HEK293 (cell line): Measurements from ENCODE around the gene MIEN1.

Source experiments
- CTCF ChIA-PET: fragments of 350-600 bp; formaldehyde crosslinking; extraction: SDS; loops from one replicate; lab custom pipeline; 2021; ENCODE audit warnings: antibody characterized with exemption; lab: Yijun Ruan, JAX
- POLR2A ChIA-PET: fragments of 300-600 bp; formaldehyde crosslinking; extraction: SDS; loops from one replicate; lab custom pipeline; 2020; ENCODE audit warnings: antibody characterized with exemption, inconsistent platforms; lab: Yijun Ruan, JAX
- H3K27ac ChIP-seq: fragments of 200-500 bp; sonication (Bioruptor generic); 2 replicates; pipeline ENCODE4 v1.5.1; 2014; ENCODE audit warnings: low read depth, low read length, control low read depth, inconsistent platforms; ENCODE audit errors: extremely low read depth
- H3K36me3 ChIP-seq, 2 experiments: fragments of 200-500 bp in 1 of 2; sonication (Bioruptor generic) in 1 of 2; 1 replicate in 1 of 2; 2 replicates in 1 of 2; pipeline ENCODE4 v1.5.1; 2014 to 2017; ENCODE audit warnings: inconsistent platforms in 2 of 2, low read length in 2 of 2; ENCODE audit not compliant: control insufficient read depth in 2 of 2, insufficient read depth in 1 of 2
- H3K4me1 ChIP-seq: fragments of 200-500 bp; sonication (Bioruptor generic); 2 replicates; pipeline ENCODE4 v1.5.1; 2014; ENCODE audit warnings: mild to moderate bottlenecking, low read length, inconsistent platforms; ENCODE audit not compliant: control insufficient read depth, insufficient read depth
- H3K4me3 ChIP-seq: 2 replicates; pipeline ENCODE4 v1.5.1; 2011; ENCODE audit warnings: low read depth, mild to moderate bottlenecking, control low read depth, low read length, moderate library complexity
- H3K9me3 ChIP-seq: fragments of 200-500 bp; sonication (Bioruptor generic); 2 replicates; pipeline ENCODE4 v1.5.1; 2014; ENCODE audit warnings: low read depth, low read length, inconsistent platforms; ENCODE audit not compliant: control insufficient read depth, insufficient read depth
- GFI1B ChIP-seq: fragments of 450-650 bp; formaldehyde crosslinking; IDR thresholded peaks from 2 replicates; pipeline ENCODE4 v1.5.1; 2016; ENCODE audit warnings: missing biosample characterization, missing genetic modification characterization
- GLIS2 ChIP-seq: fragments of 450-650 bp; formaldehyde crosslinking; IDR thresholded peaks from 2 replicates; pipeline ENCODE4 v1.5.1; 2016; ENCODE audit warnings: missing biosample characterization, missing genetic modification characterization
- HOXA7 ChIP-seq: sonication (generic); formaldehyde crosslinking; IDR thresholded peaks from 2 replicates; pipeline ENCODE4 v1.8.1; 2022; ENCODE audit warnings: missing genetic modification reagents, borderline replicate concordance
- KLF16 ChIP-seq: fragments of 450-650 bp; formaldehyde crosslinking; IDR thresholded peaks from 2 replicates; pipeline ENCODE4 v1.5.1; 2017; ENCODE audit warnings: missing biosample characterization, missing genetic modification characterization
- SP2 ChIP-seq: fragments of 450-650 bp; formaldehyde crosslinking; IDR thresholded peaks from 2 replicates; pipeline ENCODE4 v1.5.1; 2016; ENCODE audit warnings: missing biosample characterization, missing genetic modification characterization
- SP3 ChIP-seq: fragments of 450-650 bp; formaldehyde crosslinking; IDR thresholded peaks from 2 replicates; pipeline ENCODE4 v1.5.1; 2016; ENCODE audit warnings: missing biosample characterization, missing genetic modification characterization
- ZBTB20 ChIP-seq: fragments of 450-650 bp; formaldehyde crosslinking; IDR thresholded peaks from 2 replicates; pipeline ENCODE4 v1.5.1; 2016; ENCODE audit warnings: missing biosample characterization, missing genetic modification characterization
- ZNF16 ChIP-seq: fragments of 450-650 bp; formaldehyde crosslinking; IDR thresholded peaks from 2 replicates; pipeline ENCODE4 v1.5.1; 2016; ENCODE audit warnings: low read depth, missing biosample characterization, missing genetic modification characterization
- ZNF169 ChIP-seq: fragments of 450-650 bp; formaldehyde crosslinking; IDR thresholded peaks from 2 replicates; pipeline ENCODE4 v1.5.1; 2016; ENCODE audit warnings: missing biosample characterization, missing genetic modification characterization
- ZNF26 ChIP-seq: fragments of 450-650 bp; formaldehyde crosslinking; IDR thresholded peaks from 2 replicates; pipeline ENCODE4 v1.5.1; 2016; ENCODE audit warnings: missing biosample characterization, missing genetic modification characterization
- ZNF335 ChIP-seq: fragments of 450-650 bp; formaldehyde crosslinking; conservative IDR thresholded peaks from 2 replicates; pipeline ENCODE4 v1.5.1; 2016; ENCODE audit warnings: missing biosample characterization, missing genetic modification characterization
- ZNF426 ChIP-seq: fragments of 450-650 bp; formaldehyde crosslinking; IDR thresholded peaks from 2 replicates; pipeline ENCODE4 v1.5.1; 2017; ENCODE audit warnings: missing biosample characterization, missing genetic modification characterization, mild to moderate bottlenecking, inconsistent platforms, moderate library complexity
- ZNF473 ChIP-seq: fragments of 450-650 bp; formaldehyde crosslinking; IDR thresholded peaks from 2 replicates; pipeline ENCODE4 v1.5.1; 2017; ENCODE audit warnings: missing biosample characterization, missing genetic modification characterization
- ZNF48 ChIP-seq: fragments of 450-650 bp; formaldehyde crosslinking; IDR thresholded peaks from 2 replicates; pipeline ENCODE4 v1.5.1; 2016; ENCODE audit warnings: missing biosample characterization, missing genetic modification characterization
- ZNF513 ChIP-seq: fragments of 450-650 bp; IDR thresholded peaks from 2 replicates; pipeline ENCODE4 v1.5.1; 2018; ENCODE audit warnings: missing biosample characterization, missing genetic modification characterization
- ZNF514 ChIP-seq: fragments of 450-650 bp; formaldehyde crosslinking; IDR thresholded peaks from 2 replicates; pipeline ENCODE4 v1.5.1; 2016; ENCODE audit warnings: missing biosample characterization, missing genetic modification characterization
- ZNF529 ChIP-seq: fragments of 450-650 bp; formaldehyde crosslinking; IDR thresholded peaks from 2 replicates; pipeline ENCODE4 v1.5.1; 2017; ENCODE audit warnings: missing genetic modification characterization, missing biosample characterization; ENCODE audit not compliant: insufficient replicate concordance
- ZNF654 ChIP-seq: fragments of 450-650 bp; formaldehyde crosslinking; IDR thresholded peaks from 2 replicates; pipeline ENCODE4 v1.5.1; 2016; ENCODE audit warnings: low read depth, missing biosample characterization, missing genetic modification characterization
- ZNF785 ChIP-seq: fragments of 450-650 bp; formaldehyde crosslinking; IDR thresholded peaks from 2 replicates; pipeline ENCODE4 v1.5.1; 2016; ENCODE audit warnings: missing biosample characterization, missing genetic modification characterization
- ZSCAN23 ChIP-seq: fragments of 450-650 bp; formaldehyde crosslinking; IDR thresholded peaks from 2 replicates; pipeline ENCODE4 v1.5.1; 2016; ENCODE audit warnings: missing biosample characterization, missing genetic modification characterization
- TF ChIP-seq, protein P1 (sequence below): fragments of 450-650 bp; formaldehyde crosslinking; IDR thresholded peaks from 2 replicates; pipeline ENCODE4 v1.5.1; 2016; ENCODE audit warnings: missing biosample characterization, missing genetic modification characterization
- TF ChIP-seq, protein P2 (sequence below): fragments of 450-650 bp; formaldehyde crosslinking; IDR thresholded peaks from 2 replicates; pipeline ENCODE4 v1.5.1; 2017; ENCODE audit warnings: missing biosample characterization, missing genetic modification characterization
- TF ChIP-seq, protein P3 (sequence below): fragments of 450-650 bp; formaldehyde crosslinking; optimal IDR thresholded peaks from 2 replicates; pipeline ENCODE3; 2016; ENCODE audit warnings: missing biosample characterization, mild to moderate bottlenecking, missing genetic modification characterization
- TF ChIP-seq, protein P4 (sequence below): fragments of 450-650 bp; formaldehyde crosslinking; IDR thresholded peaks from 2 replicates; pipeline ENCODE4 v1.5.1; 2016; ENCODE audit warnings: missing biosample characterization, missing genetic modification characterization

The MIEN1 gene

GRCh38 chr17:39688475-39688835, 41.9 kb downstream of the MIEN1 start:
- Histone ChIP-seq H3K9me3 (no peaks in the 10 kb centered on the region), H3K27ac (peak overlapping the region; percentile 97), H3K36me3 (peaks cover 0 to 3% of the 10 kb centered on the region in 2 experiments; a peak in 2 of 3 replicates), H3K4me3 (peak overlapping the region; percentile 81), H3K4me1 (0 out of 2 replicates have a peak, but pooled peaks cover 7% of the 10 kb centered on the region)
- ChIA-PET POLR2A (interaction anchor here (0.7 to 4.1 kb wide), 19 partner anchors 9 to 463 kb away, joined by 3 to 42 read pairs (median 4); partner anchors contain the start of genes ERBB2, MIEN1, PSMD3 and STAC2), CTCF (interaction anchor here (0.7 to 3.2 kb wide), 9 partner anchors 11 to 338 kb away, joined by 3 to 11 read pairs (median 4); partner anchors contain the start of gene ERBB2)
- TF ChIP-seq KLF16 (no peak), ZNF426 (tag by site-specific recombination) (no peak), ZBTB20 (tag by site-specific recombination) (0 out of 2 replicates have a peak, but pooled peaks have one; percentile 14), ZNF335 (tag by site-specific recombination) (peak; percentile 70), ZNF785 (tag by site-specific recombination) (no peak), ZNF513 (tag by site-specific recombination) (no peak), GLIS2 (no peak), ZNF48 (tag by site-specific recombination) (no peak), ZNF26 (no peak), GFI1B (tag by site-specific recombination) (no peak), SP3 (tag by site-specific recombination) (no peak), SP2 (tag by site-specific recombination) (no peak), ZSCAN23 (tag by site-specific recombination) (no peak), HOXA7 (no peak), ZNF473 (tag by site-specific recombination) (no peak)
- TF ChIP-seq, protein P1, sequence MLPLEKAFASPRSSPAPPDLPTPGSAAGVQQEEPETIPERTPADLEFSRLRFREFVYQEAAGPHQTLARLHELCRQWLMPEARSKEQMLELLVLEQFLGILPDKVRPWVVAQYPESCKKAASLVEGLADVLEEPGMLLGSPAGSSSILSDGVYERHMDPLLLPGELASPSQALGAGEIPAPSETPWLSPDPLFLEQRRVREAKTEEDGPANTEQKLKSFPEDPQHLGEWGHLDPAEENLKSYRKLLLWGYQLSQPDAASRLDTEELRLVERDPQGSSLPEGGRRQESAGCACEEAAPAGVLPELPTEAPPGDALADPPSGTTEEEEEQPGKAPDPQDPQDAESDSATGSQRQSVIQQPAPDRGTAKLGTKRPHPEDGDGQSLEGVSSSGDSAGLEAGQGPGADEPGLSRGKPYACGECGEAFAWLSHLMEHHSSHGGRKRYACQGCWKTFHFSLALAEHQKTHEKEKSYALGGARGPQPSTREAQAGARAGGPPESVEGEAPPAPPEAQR (tag by site-specific recombination): no peak
- TF ChIP-seq, protein P2, sequence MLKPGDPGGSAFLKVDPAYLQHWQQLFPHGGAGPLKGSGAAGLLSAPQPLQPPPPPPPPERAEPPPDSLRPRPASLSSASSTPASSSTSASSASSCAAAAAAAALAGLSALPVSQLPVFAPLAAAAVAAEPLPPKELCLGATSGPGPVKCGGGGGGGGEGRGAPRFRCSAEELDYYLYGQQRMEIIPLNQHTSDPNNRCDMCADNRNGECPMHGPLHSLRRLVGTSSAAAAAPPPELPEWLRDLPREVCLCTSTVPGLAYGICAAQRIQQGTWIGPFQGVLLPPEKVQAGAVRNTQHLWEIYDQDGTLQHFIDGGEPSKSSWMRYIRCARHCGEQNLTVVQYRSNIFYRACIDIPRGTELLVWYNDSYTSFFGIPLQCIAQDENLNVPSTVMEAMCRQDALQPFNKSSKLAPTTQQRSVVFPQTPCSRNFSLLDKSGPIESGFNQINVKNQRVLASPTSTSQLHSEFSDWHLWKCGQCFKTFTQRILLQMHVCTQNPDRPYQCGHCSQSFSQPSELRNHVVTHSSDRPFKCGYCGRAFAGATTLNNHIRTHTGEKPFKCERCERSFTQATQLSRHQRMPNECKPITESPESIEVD: no peak

DNA sequence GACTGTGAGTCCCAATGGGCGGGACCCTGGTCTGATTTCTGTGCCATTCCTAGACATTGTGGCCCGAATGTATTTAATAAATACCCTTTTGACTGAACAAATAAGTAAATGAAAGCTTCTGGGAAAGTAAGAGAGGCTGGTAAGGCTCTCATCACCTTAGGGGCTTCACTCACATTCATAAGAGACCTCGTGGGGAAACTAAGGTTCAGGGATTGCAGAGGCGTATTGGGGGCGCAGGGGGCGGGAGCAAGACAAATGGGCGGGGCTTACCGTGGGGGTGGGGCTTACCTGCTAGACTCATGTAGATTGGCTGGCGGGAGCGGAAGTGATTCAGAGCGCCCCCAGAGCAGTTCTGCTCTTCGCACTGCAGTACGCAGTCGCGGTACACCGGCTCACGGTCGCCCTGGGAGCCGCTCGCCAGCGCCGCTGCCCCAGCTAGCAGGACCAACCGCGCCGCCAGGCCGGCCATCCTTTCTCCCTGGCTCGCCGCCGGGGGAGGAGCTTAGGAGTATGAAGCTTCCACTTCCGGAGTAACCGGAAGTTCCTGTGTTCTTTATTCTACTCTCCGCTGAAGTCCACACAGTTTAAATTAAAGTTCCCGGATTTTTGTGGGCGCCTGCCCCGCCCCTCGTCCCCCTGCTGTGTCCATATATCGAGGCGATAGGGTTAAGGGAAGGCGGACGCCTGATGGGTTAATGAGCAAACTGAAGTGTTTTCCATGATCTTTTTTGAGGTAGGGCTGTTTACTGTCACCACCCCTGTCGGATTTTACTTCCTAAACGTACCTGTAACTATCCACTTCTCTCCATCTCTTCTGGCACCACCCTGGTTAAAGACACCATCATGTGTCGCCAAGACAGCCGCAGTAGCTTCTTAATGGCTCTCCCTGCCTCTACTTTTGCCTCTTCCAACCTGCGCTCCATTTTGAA, 42.5 kb downstream of the MIEN1 start, which contains the start of gene PGAP3:
Gene PGAP3 (minus strand): TSS at position 512 of the 929 bp plus-strand sequence. CDS start 43 bp downstream, at position 469.
- Histone ChIP-seq H3K4me1 (0 out of 2 replicates have a peak, but pooled peaks cover 7% of the 10 kb centered on the region), H3K9me3 (no peaks in the 10 kb centered on the region), H3K27ac (peak within 1 kb of the TSS; percentile 97), H3K4me3 (peak within 1 kb of the TSS; percentile 81), H3K36me3 (peaks cover 0 to 1% of the 10 kb centered on the region in 2 experiments; a peak in 2 of 3 replicates)
- POLR2A ChIA-PET: interaction anchor here (0.6 to 4.1 kb wide), 25 partner anchors 9 to 462 kb away, joined by 3 to 42 read pairs (median 3); partner anchors contain the start of genes ERBB2, MIEN1, PSMD3 and STAC2
- CTCF ChIA-PET: interaction anchor here (0.7 to 3.2 kb wide), 9 partner anchors 10 to 174 kb away, joined by 3 to 11 read pairs (median 4); partner anchors contain the start of gene ERBB2
- no peak for TF ChIP-seq ZNF169 (tag by site-specific recombination)
- TF ChIP-seq ZNF16 (tag by site-specific recombination): no peak
- no peak for TF ChIP-seq ZNF654 (tag by site-specific recombination)
- TF ChIP-seq ZNF48 (tag by site-specific recombination): no peak
- TF ChIP-seq ZNF529: no peak
- TF ChIP-seq, protein P3, sequence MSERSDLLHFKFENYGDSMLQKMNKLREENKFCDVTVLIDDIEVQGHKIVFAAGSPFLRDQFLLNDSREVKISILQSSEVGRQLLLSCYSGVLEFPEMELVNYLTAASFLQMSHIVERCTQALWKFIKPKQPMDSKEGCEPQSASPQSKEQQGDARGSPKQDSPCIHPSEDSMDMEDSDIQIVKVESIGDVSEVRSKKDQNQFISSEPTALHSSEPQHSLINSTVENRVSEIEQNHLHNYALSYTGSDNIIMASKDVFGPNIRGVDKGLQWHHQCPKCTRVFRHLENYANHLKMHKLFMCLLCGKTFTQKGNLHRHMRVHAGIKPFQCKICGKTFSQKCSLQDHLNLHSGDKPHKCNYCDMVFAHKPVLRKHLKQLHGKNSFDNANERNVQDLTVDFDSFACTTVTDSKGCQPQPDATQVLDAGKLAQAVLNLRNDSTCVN (tag by site-specific recombination): peak; percentile 32
- TF ChIP-seq, protein P4, sequence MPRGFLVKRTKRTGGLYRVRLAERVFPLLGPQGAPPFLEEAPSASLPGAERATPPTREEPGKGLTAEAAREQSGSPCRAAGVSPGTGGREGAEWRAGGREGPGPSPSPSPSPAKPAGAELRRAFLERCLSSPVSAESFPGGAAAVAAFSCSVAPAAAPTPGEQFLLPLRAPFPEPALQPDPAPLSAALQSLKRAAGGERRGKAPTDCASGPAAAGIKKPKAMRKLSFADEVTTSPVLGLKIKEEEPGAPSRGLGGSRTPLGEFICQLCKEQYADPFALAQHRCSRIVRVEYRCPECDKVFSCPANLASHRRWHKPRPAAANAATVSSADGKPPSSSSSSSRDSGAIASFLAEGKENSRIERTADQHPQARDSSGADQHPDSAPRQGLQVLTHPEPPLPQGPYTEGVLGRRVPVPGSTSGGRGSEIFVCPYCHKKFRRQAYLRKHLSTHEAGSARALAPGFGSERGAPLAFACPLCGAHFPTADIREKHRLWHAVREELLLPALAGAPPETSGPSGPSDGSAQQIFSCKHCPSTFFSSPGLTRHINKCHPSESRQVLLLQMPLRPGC (tag by site-specific recombination): no peak
- TF ChIP-seq ZNF514: no peak
